ENCODE data around the gene CTDSP1. TPM values are rescaled to one million over a fixed set of nuclear protein-coding genes. Genes with fewer than 3 reads are reported as not detected.

The CTDSP1 gene
- polyA plus RNA-seq, 2 of the 4 experiments (the other 2 are of a cell fraction), result 39.5 to 50.3 TPM

GRCh38 chr2:218364196-218364595 is 35.5 kb upstream of the CTDSP1 start:
- TF ChIP-seq ZNF302 (CRISPR knock-in tag; IDR thresholded peaks at IDR 0.05), result no peak
- TF ChIP-seq JUNB (IDR thresholded peaks at IDR 0.05), result no peak
- no peak for TF ChIP-seq MAFK (IDR thresholded peaks at IDR 0.05; ENCODE audit: partially characterized antibody)
- no peak for TF ChIP-seq USF2 (IDR thresholded peaks at IDR 0.05)
- no peak for TF ChIP-seq ESRRA (IDR thresholded peaks at IDR 0.05; ENCODE audit: borderline replicate concordance, low read length)
- TF ChIP-seq CEBPB (IDR thresholded peaks at IDR 0.05), result no peak
- no peak for TF ChIP-seq HES2 (IDR thresholded peaks at IDR 0.05)
- TF ChIP-seq MYC (IDR thresholded peaks at IDR 0.05; ENCODE audit: borderline replicate concordance, low read length), result no peak
- TF ChIP-seq HOXB13 (CRISPR knock-in tag; IDR thresholded peaks at IDR 0.05; ENCODE audit: low read depth), result no peak
- no peak for TF ChIP-seq CHD2 (IDR thresholded peaks at IDR 0.05; ENCODE audit: low read length, partially characterized antibody)
- no peak for TF ChIP-seq CHD4 (IDR thresholded peaks at IDR 0.05; ENCODE audit: borderline replicate concordance)
- TF ChIP-seq CBX2 (IDR thresholded peaks at IDR 0.05; ENCODE audit: borderline replicate concordance, low read depth), result no peak
- TF ChIP-seq RARB (CRISPR knock-in tag; IDR thresholded peaks at IDR 0.05), result no peak
- no peak for TF ChIP-seq FOSL2 (IDR thresholded peaks at IDR 0.05)
- TF ChIP-seq FOSL2 (CRISPR knock-in tag; IDR thresholded peaks at IDR 0.05), result no peak
- TF ChIP-seq ZSCAN20 (CRISPR knock-in tag; IDR thresholded peaks at IDR 0.05), result no peak
- TF ChIP-seq EHMT2 (IDR thresholded peaks at IDR 0.05; ENCODE audit: low read depth), result no peak
- no peak for TF ChIP-seq RNF2 (IDR thresholded peaks at IDR 0.05; ENCODE audit: borderline replicate concordance, low read depth)
- TF ChIP-seq KDM5A (IDR thresholded peaks at IDR 0.05), result no peak
- no peak for TF ChIP-seq KDM1A (IDR thresholded peaks at IDR 0.05; ENCODE audit: low read depth)
- TF ChIP-seq E2F6 (IDR thresholded peaks at IDR 0.05; ENCODE audit: borderline replicate concordance, low read depth), result no peak
- FAIRE-seq, result no peak
- Histone ChIP-seq H3K4me1 (0 out of 3 replicates have a peak, but pooled peaks cover 3% of the 10 kb centered on the region), H3K27ac (no peak overlapping the region), H3K9me3 (0 out of 3 replicates have a peak, but pooled peaks cover 7% of the 10 kb centered on the region), H3K4me3 (no peak overlapping the region), H3K4me2 (no peak overlapping the region)
- no peak for DNase-seq (ENCODE audit: low read depth in 1 of 2, low spot score in 1 of 2)
- ATAC-seq, result no peak
- POLR2A ChIA-PET, result no interaction called here
- CTCF ChIA-PET, result interaction anchor here (0.8 to 1.8 kb wide), 7 partner anchors 8 to 176 kb away, joined by 3 to 5 read pairs (median 3); partner anchors contain the start of genes CATIP and TMBIM1
- WGBS (ENCODE audit: missing lambda C conversion rate), result 83% methylated on average over 6 of the region's 6 CpGs

GRCh38 chr2:218366621-218367414 is 32.9 kb upstream of the CTDSP1 start:
- CTCF ChIA-PET, result interaction anchor here (0.7 to 2.1 kb wide), 5 partner anchors 10 to 65 kb away, joined by 3 to 18 read pairs (median 3); partner anchors contain the start of gene CATIP
- 94% methylated on average over 9 of the region's 9 CpGs for WGBS (ENCODE audit: missing lambda C conversion rate)
- DNase-seq (ENCODE audit: low read depth in 1 of 2, low spot score in 1 of 2) (no peak), ATAC-seq (no peak), FAIRE-seq (no peak)
- H3K4me3 ChIP-seq, result peak overlapping the region; percentile 58
- peak overlapping the region; percentile 91 for H3K4me2 ChIP-seq
- peak overlapping the region; percentile 86 to 91; a peak in 5 of 6 replicates for H3K27ac ChIP-seq
- POLR2A ChIA-PET, result no interaction called here
- 0 out of 3 replicates have a peak, but pooled peaks cover 7% of the 10 kb centered on the region for H3K9me3 ChIP-seq
- TF ChIP-seq NR3C1 (IDR thresholded peaks at IDR 0.05), result no peak
- TF ChIP-seq ESRRA (IDR thresholded peaks at IDR 0.05; ENCODE audit: borderline replicate concordance, low read length), result no peak
- TF ChIP-seq RCOR1 (IDR thresholded peaks at IDR 0.05; ENCODE audit: low read depth, low read length), result no peak
- no peak for TF ChIP-seq RAD21 (conservative IDR thresholded peaks at IDR 0.05 in 1 of 2, IDR thresholded peaks at IDR 0.05 in 1 of 2)
- no peak for TF ChIP-seq HOXB5 (CRISPR knock-in tag; IDR thresholded peaks at IDR 0.05)
- TF ChIP-seq HMGXB4 (CRISPR knock-in tag; IDR thresholded peaks at IDR 0.05; ENCODE audit: borderline replicate concordance), result no peak
- TF ChIP-seq HES2 (IDR thresholded peaks at IDR 0.05), result no peak
- no peak for TF ChIP-seq HDAC2 (IDR thresholded peaks at IDR 0.05)
- TF ChIP-seq BHLHE40 (IDR thresholded peaks at IDR 0.05; ENCODE audit: low read depth, low read length), result no peak
- H3K4me1 ChIP-seq, result 0 out of 3 replicates have a peak, but pooled peaks cover 3% of the 10 kb centered on the region
